ENCODE measurements around the gene TAF8.
A peak's percentile ranks its signal among the peaks of the same experiment; 100 is the strongest.

The TAF8 gene

DNA sequence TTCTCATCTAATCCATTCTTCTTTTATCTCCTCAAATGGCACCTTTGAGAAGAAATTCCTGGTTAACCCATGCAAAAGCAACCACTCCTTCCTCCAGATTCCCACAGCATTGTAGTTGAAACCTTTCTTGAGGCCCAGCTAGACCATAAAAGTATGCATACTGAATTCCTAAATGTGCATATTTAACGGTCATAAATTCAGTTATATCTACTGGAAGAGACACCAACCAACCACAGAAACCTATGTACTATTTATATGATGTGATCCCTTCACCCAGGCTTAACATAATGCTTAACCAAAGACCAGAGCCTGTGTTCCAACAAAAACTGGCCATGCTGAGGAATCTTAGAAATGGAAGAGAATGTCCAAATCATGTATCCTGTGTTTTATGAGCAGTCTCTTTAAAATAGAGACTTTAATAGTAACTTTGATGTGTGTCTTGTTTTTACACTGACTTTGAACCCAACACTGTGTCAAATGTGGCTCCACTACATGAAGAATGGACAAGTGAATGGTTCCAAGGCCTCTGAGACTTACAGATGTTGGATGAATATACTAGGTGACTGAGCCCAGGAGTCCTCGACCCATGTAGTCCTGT, 11.4 kb upstream of the TAF8 start:
- Histone ChIP-seq H3K9me2 (replicated peaks; ENCODE audit: control insufficient read depth, low read length) (no peaks in the 10 kb centered on the region), H4K20me1 (ENCODE audit: control insufficient read depth, insufficient read depth, low read depth, low read length) (no peaks in the 10 kb centered on the region), H3F3A (ENCODE audit: control insufficient read depth, insufficient read depth) (peaks cover 10% of the 10 kb centered on the region), H3K9me3 (ENCODE audit: control insufficient read depth, insufficient read depth, low read length) (no peaks in the 10 kb centered on the region), H3K27ac (ENCODE audit: low read depth, low read length) (peak overlapping the region; percentile 82), H3K4me2 (ENCODE audit: low read length) (peak overlapping the region; percentile 89), H3K79me2 (ENCODE audit: control insufficient read depth, low read length) (peaks cover 39% of the 10 kb centered on the region), H3K27me3 (ENCODE audit: control insufficient read depth, low read length) (no peaks in the 10 kb centered on the region), H3K4me1 (ENCODE audit: control insufficient read depth, low read length) (peaks cover 57% of the 10 kb centered on the region), H3K4me3 (ENCODE audit: low read length) (peak overlapping the region; percentile 67), H3K36me3 (ENCODE audit: control insufficient read depth, low read length) (peaks cover 13% of the 10 kb centered on the region)
- TF ChIP-seq, protein P1, sequence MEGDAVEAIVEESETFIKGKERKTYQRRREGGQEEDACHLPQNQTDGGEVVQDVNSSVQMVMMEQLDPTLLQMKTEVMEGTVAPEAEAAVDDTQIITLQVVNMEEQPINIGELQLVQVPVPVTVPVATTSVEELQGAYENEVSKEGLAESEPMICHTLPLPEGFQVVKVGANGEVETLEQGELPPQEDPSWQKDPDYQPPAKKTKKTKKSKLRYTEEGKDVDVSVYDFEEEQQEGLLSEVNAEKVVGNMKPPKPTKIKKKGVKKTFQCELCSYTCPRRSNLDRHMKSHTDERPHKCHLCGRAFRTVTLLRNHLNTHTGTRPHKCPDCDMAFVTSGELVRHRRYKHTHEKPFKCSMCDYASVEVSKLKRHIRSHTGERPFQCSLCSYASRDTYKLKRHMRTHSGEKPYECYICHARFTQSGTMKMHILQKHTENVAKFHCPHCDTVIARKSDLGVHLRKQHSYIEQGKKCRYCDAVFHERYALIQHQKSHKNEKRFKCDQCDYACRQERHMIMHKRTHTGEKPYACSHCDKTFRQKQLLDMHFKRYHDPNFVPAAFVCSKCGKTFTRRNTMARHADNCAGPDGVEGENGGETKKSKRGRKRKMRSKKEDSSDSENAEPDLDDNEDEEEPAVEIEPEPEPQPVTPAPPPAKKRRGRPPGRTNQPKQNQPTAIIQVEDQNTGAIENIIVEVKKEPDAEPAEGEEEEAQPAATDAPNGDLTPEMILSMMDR (IDR thresholded peaks at IDR 0.05; ENCODE audit: low read depth, low read length, poor library complexity, severe bottlenecking): no peak
- TF ChIP-seq EZH2phosphoT487 (IDR thresholded peaks at IDR 0.05; ENCODE audit: borderline replicate concordance, low read length): no peak

DNA sequence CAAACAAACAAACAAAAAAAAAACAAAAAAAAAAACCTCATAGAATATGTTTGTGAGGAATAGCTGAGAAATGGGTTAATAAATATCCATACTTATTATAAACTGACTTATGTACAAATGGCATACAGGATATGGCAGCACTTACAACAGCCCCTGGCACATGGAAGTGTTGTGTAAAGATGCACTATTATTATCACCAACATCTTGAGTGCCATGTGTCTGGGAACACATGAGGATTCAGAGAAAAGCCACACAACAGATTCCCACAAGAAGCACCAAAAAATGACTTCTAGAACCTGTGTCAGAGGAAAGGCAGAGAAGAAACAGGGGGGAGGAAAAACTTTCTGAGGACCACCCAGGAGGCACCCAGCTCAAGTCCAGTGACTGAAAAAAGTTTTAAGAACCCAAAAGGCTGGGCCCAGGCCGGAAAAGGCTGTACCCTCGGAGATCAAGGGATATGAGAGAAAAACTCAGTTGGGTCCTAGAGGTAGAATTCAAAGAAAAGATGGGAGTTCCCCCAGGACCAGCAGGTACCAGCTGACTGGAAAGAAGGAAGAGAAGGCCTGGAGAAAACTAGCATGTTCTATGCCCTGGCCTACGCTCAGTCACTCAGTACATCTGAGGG, 9.4 kb upstream of the TAF8 start:
- Histone ChIP-seq H3K4me2 (ENCODE audit: low read length) (peak overlapping the region; percentile 89), H3K27ac (ENCODE audit: low read depth, low read length) (peak overlapping the region; percentile 82)
- TF ChIP-seq, protein P1 (IDR thresholded peaks at IDR 0.05; ENCODE audit: low read depth, low read length, poor library complexity, severe bottlenecking): no peak
- TF ChIP-seq EZH2phosphoT487 (IDR thresholded peaks at IDR 0.05; ENCODE audit: borderline replicate concordance, low read length): no peak

DNA sequence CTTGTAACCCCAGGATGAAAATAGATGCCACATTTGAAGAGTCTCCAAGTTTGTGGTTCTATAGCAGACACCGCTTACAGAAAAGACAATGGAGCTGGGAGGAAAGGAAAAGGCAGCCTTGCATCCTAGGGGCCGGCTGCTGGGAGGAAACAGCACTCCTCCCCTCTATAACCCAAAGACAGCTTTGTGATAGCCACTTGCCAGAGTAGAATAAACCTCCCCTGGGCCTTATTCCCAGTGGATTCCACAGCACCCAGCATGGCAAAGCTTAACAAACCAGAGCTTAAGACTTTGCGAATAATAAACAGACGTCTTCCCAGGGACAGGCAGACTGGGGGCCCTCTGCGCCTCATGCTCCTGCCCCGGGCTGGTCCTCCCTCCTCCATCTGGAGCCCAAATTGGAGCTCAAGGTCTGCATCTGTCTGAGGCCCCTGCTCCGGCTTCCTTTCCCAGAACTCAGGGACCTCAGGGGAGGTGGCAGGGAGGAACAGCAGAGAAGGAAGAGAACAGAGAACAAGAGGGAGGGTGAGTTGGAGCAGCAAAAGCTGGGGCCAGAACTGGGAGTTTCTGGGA, 8.8 kb upstream of the TAF8 start:
- peaks cover 13% of the 10 kb centered on the region for H3K36me3 ChIP-seq (ENCODE audit: control insufficient read depth, low read length)
- H3K27me3 ChIP-seq (ENCODE audit: control insufficient read depth, low read length): no peaks in the 10 kb centered on the region
- no peaks in the 10 kb centered on the region for H3K9me2 ChIP-seq (replicated peaks; ENCODE audit: control insufficient read depth, low read length)
- H3K27ac ChIP-seq (ENCODE audit: low read depth, low read length): peak overlapping the region; percentile 82
- no peaks in the 10 kb centered on the region for H4K20me1 ChIP-seq (ENCODE audit: control insufficient read depth, insufficient read depth, low read depth, low read length)
- peaks cover 45% of the 10 kb centered on the region for H3K79me2 ChIP-seq (ENCODE audit: control insufficient read depth, low read length)
- H3K4me2 ChIP-seq (ENCODE audit: low read length): peak overlapping the region; percentile 89
- no peaks in the 10 kb centered on the region for H3K9me3 ChIP-seq (ENCODE audit: control insufficient read depth, insufficient read depth, low read length)
- peaks cover 80% of the 10 kb centered on the region for H3K4me1 ChIP-seq (ENCODE audit: control insufficient read depth, low read length)
- H3K4me3 ChIP-seq (ENCODE audit: low read length): no peak overlapping the region
- TF ChIP-seq, protein P1 (IDR thresholded peaks at IDR 0.05; ENCODE audit: low read depth, low read length, poor library complexity, severe bottlenecking): no peak
- TF ChIP-seq EZH2phosphoT487 (IDR thresholded peaks at IDR 0.05; ENCODE audit: borderline replicate concordance, low read length): no peak
- H3F3A ChIP-seq (ENCODE audit: control insufficient read depth, insufficient read depth): peaks cover 23% of the 10 kb centered on the region

More for the DNA sequence above, 9.4 kb upstream of the TAF8 start:
- Histone ChIP-seq H3K36me3 (ENCODE audit: control insufficient read depth, low read length) (peaks cover 13% of the 10 kb centered on the region), H3K79me2 (ENCODE audit: control insufficient read depth, low read length) (peaks cover 41% of the 10 kb centered on the region), H3K4me1 (ENCODE audit: control insufficient read depth, low read length) (peaks cover 76% of the 10 kb centered on the region), H3K9me3 (ENCODE audit: control insufficient read depth, insufficient read depth, low read length) (no peaks in the 10 kb centered on the region), H3K4me3 (ENCODE audit: low read length) (no peak overlapping the region), H3K9me2 (replicated peaks; ENCODE audit: control insufficient read depth, low read length) (no peaks in the 10 kb centered on the region), H3K27me3 (ENCODE audit: control insufficient read depth, low read length) (no peaks in the 10 kb centered on the region), H3F3A (ENCODE audit: control insufficient read depth, insufficient read depth) (peaks cover 17% of the 10 kb centered on the region), H4K20me1 (ENCODE audit: control insufficient read depth, insufficient read depth, low read depth, low read length) (no peaks in the 10 kb centered on the region)

Data from DOHH2 (cell line).